ENCODE data around the gene POPDC3.

DNA sequence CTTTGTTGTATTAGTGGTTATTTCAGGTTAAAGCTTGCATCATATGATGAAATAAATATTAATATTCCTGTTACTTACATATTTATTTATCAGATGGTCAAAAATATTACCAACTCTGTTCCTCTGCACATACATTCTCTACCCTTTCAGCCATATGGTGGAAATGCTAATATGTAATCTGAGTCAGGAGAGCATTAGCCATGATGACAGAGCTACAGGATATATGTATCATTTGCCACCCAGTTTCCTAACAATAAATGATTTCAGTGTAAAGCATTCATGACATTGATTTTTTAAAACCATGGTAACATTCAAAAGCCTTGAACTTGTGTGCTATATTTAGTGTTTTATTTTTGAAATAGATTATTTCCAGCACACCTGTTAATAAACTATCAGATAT lies 16.6 kb downstream of the POPDC3 start:
- TF ChIP-seq POLR2AphosphoS5 (IDR thresholded peaks at IDR 0.05): no peak
- TF ChIP-seq CTCF (IDR thresholded peaks at IDR 0.05): no peak

Data from transverse colon (tissue), 4 donors.